Effector memory CD4-positive, alpha-beta T cell (primary cell): Measurements from ENCODE around the gene CHST12.
"Not testable (repeated sequence)": the region's sequence is repeated elsewhere in the genome, so short reads cannot be mapped to it uniquely, and the experiment has no call there.

ENCODE experiments used
- DNase-seq, 3 donors: peaks; one replicate each; pipeline ENCODE4 v3.0.0-alpha.2; 2020
- H3K27ac ChIP-seq: 2 replicates; pipeline ENCODE4 v1.7.0; 2013; ENCODE audit warnings: mild to moderate bottlenecking, low read length, moderate library complexity; ENCODE audit not compliant: insufficient read depth, poor library complexity, severe bottlenecking
- H3K27me3 ChIP-seq: replicated peaks from 2 replicates; pipeline ENCODE4 v1.7.0; 2013; ENCODE audit warnings: mild to moderate bottlenecking, low read length; ENCODE audit not compliant: insufficient read depth, control insufficient read depth, poor library complexity, severe bottlenecking
- H3K36me3 ChIP-seq: 2 replicates; pipeline ENCODE4 v1.7.0; 2013; ENCODE audit warnings: mild to moderate bottlenecking, low read length, moderate library complexity; ENCODE audit not compliant: control insufficient read depth, insufficient read depth
- H3K4me1 ChIP-seq: 2 replicates; pipeline ENCODE4 v1.7.0; 2013; ENCODE audit warnings: low read length, mild to moderate bottlenecking; ENCODE audit not compliant: control insufficient read depth, insufficient read depth, poor library complexity, severe bottlenecking
- H3K4me3 ChIP-seq: 2 replicates; pipeline ENCODE4 v1.7.0; 2013; ENCODE audit warnings: low read length, low read depth, mild to moderate bottlenecking; ENCODE audit not compliant: insufficient read depth, poor library complexity, severe bottlenecking
- H3K9me3 ChIP-seq: 2 replicates; pipeline ENCODE4 v1.7.0; 2013; ENCODE audit warnings: mild to moderate bottlenecking, low read length, moderate library complexity; ENCODE audit not compliant: control insufficient read depth

CHST12 gene

GRCh38 chr7:2384354-2385243, 18.8 kb upstream of the CHST12 start:
- no peak overlapping the region for H3K4me3 ChIP-seq
- no peaks in the 10 kb centered on the region for H3K9me3 ChIP-seq
- H3K36me3 ChIP-seq, result peaks cover 26% of the 10 kb centered on the region
- no peak overlapping the region for H3K27ac ChIP-seq
- no peaks in the 10 kb centered on the region for H3K4me1 ChIP-seq
- no peaks in the 10 kb centered on the region for H3K27me3 ChIP-seq
- DNase-seq, result no peak

GRCh38 chr7:2386122-2386521, 17.3 kb upstream of the CHST12 start:
- not testable (repeated sequence) for H3K27ac ChIP-seq, H3K4me3 ChIP-seq, H3K4me1 ChIP-seq, H3K9me3 ChIP-seq, H3K27me3 ChIP-seq, DNase-seq
- peaks cover 11% of the 10 kb centered on the region for H3K36me3 ChIP-seq

- Histone ChIP-seq H3K9me3 (no peaks in the 10 kb centered on the region), H3K4me1 (no peaks in the 10 kb centered on the region), H3K4me3 (no peak overlapping the region), H3K27me3 (no peaks in the 10 kb centered on the region), H3K27ac (no peak overlapping the region), H3K36me3 (peaks cover 1% of the 10 kb centered on the region)
- DNase-seq, result no peak
These were observed 16.3 kb upstream of the CHST12 start for GRCh38 chr7:2386964-2387669.

- Histone ChIP-seq H3K4me3 (no peak overlapping the region), H3K27ac (no peak overlapping the region), H3K9me3 (no peaks in the 10 kb centered on the region), H3K27me3 (no peaks in the 10 kb centered on the region), H3K36me3 (no peaks in the 10 kb centered on the region), H3K4me1 (no peaks in the 10 kb centered on the region)
- DNase-seq, result no peak
These were observed 15.3 kb upstream of the CHST12 start for GRCh38 chr7:2387897-2388636.

GRCh38 chr7:2388637-2388954, 14.8 kb upstream of the CHST12 start:
- Histone ChIP-seq H3K36me3 (no peaks in the 10 kb centered on the region), H3K4me1 (no peaks in the 10 kb centered on the region), H3K27me3 (no peaks in the 10 kb centered on the region), H3K4me3 (no peak overlapping the region), H3K9me3 (no peaks in the 10 kb centered on the region), H3K27ac (no peak overlapping the region)
- no peak for DNase-seq

- H3K27me3 ChIP-seq, H3K36me3 ChIP-seq, H3K4me1 ChIP-seq, H3K4me3 ChIP-seq, H3K9me3 ChIP-seq, DNase-seq, H3K27ac ChIP-seq: not testable (repeated sequence)
These were observed 13.2 kb upstream of the CHST12 start for GRCh38 chr7:2390020-2390816.

- no peak overlapping the region for H3K27ac ChIP-seq
- H3K4me1 ChIP-seq, result no peaks in the 10 kb centered on the region
- H3K4me3 ChIP-seq, result no peak overlapping the region
- no peak for DNase-seq
- no peaks in the 10 kb centered on the region for H3K9me3 ChIP-seq
- H3K27me3 ChIP-seq, result no peaks in the 10 kb centered on the region
- H3K36me3 ChIP-seq, result no peaks in the 10 kb centered on the region
These were observed 9.7 kb upstream of the CHST12 start for GRCh38 chr7:2393706-2394105.

GRCh38 chr7:2394566-2395082, 8.8 kb upstream of the CHST12 start:
- H3K4me1 ChIP-seq, result peaks cover 1% of the 10 kb centered on the region
- no peak for DNase-seq
- H3K27me3 ChIP-seq, result no peaks in the 10 kb centered on the region
- H3K27ac ChIP-seq, result no peak overlapping the region
- H3K36me3 ChIP-seq, result no peaks in the 10 kb centered on the region
- H3K9me3 ChIP-seq, result no peaks in the 10 kb centered on the region
- H3K4me3 ChIP-seq, result no peak overlapping the region

GRCh38 chr7:2398506-2398905, 4.9 kb upstream of the CHST12 start:
- Histone ChIP-seq H3K4me3 (no peak overlapping the region), H3K4me1 (peaks cover 8% of the 10 kb centered on the region), H3K27me3 (no peaks in the 10 kb centered on the region), H3K27ac (no peak overlapping the region), H3K9me3 (no peaks in the 10 kb centered on the region), H3K36me3 (no peaks in the 10 kb centered on the region)
- DNase-seq, result no peak
